ENCODE results near the gene KIZ.

The KIZ gene

GRCh38 chr20:21125849-21126580, at the start of gene KIZ:
Gene KIZ, plus strand, starts transcription at chr20:21126082. Its CDS starts 34 bp downstream, at chr20:21126116.
- DNase-seq, result peak; percentile 75 to 99 (median 94)

- no peak for DNase-seq
Observed at GRCh38 chr20:21077809-21078345, 48.0 kb upstream of the KIZ start.

GRCh38 chr20:21082584-21082983, 43.3 kb upstream of the KIZ start:
- no peak for DNase-seq

GRCh38 chr20:21083825-21084325, 42.0 kb upstream of the KIZ start:
- DNase-seq, result no peak

- DNase-seq, result no peak
Observed at GRCh38 chr20:21087862-21088540, 37.9 kb upstream of the KIZ start.

- no peak for DNase-seq
Observed at GRCh38 chr20:21089391-21089790, 36.5 kb upstream of the KIZ start.

- DNase-seq, result peak in 2 of 51 donors; percentile 12 to 60
Observed at GRCh38 chr20:21090111-21090618, 35.7 kb upstream of the KIZ start.

GRCh38 chr20:21090721-21091120, 35.2 kb upstream of the KIZ start:
- DNase-seq, result no peak

- DNase-seq, result no peak
Observed at GRCh38 chr20:21092806-21093205, 33.1 kb upstream of the KIZ start.

GRCh38 chr20:21096321-21097043, 29.4 kb upstream of the KIZ start:
- peak in 26 of 51 donors; percentile 9 to 64 (median 33) for DNase-seq

- DNase-seq, result peak in 19 of 51 donors; percentile 20 to 69 (median 28)
Observed at GRCh38 chr20:21099751-21100577, 25.9 kb upstream of the KIZ start.

- DNase-seq, result peak in 7 of 51 donors; percentile 31 to 69 (median 33)
Observed at GRCh38 chr20:21100578-21101452, 25.1 kb upstream of the KIZ start.

GRCh38 chr20:21101453-21101931, 24.4 kb upstream of the KIZ start:
- peak in 12 of 51 donors; percentile 19 to 56 (median 41) for DNase-seq

- DNase-seq, result peak in 26 of 51 donors; percentile 22 to 61 (median 40)
Observed at GRCh38 chr20:21101932-21102575, 23.8 kb upstream of the KIZ start.

GRCh38 chr20:21102603-21103311, 23.1 kb upstream of the KIZ start:
- DNase-seq, result peak in 30 of 51 donors; percentile 23 to 77 (median 46)

GRCh38 chr20:21103582-21104465, 22.1 kb upstream of the KIZ start:
- no peak for DNase-seq

GRCh38 chr20:21104466-21104761, 21.5 kb upstream of the KIZ start:
- no peak for DNase-seq

Data from hypothalamus (tissue), 51 donors.